SK-N-MC (cell line): ENCODE measurements around the gene NUP62.
A peak's percentile ranks its signal among the peaks of the same experiment; 100 is the strongest.
"Not testable (repeated sequence)": the region's sequence is repeated elsewhere in the genome, so short reads cannot be mapped to it uniquely, and the experiment has no call there.

Source experiments
- DNase-seq: peaks from one replicate; pipeline ENCODE4 v3.0.0-alpha.2; 2011; ENCODE audit warnings: low read depth, low spot score
- H3K27ac ChIP-seq: fragments of 200-600 bp; sonication (generic); 2 replicates; pipeline ENCODE4 v1.5.1; 2016; ENCODE audit warnings: mixed run types
- H3K36me3 ChIP-seq: fragments of 200-600 bp; sonication (generic); 2 replicates; pipeline ENCODE4 v1.6.1; 2017; ENCODE audit warnings: antibody characterized with exemption, low read length, mixed read lengths; ENCODE audit not compliant: insufficient read depth
- H3K4me3 ChIP-seq: fragments of 200-600 bp; sonication (generic); 2 replicates; pipeline ENCODE4 v1.5.1; 2016
- H3K9ac ChIP-seq: fragments of 200-600 bp; sonication (generic); 2 replicates; pipeline ENCODE4 v1.8.0; 2017; ENCODE audit warnings: mixed run types, mixed read lengths; ENCODE audit not compliant: insufficient read length
- H3K9me3 ChIP-seq: fragments of 200-600 bp; sonication (generic); 2 replicates; pipeline ENCODE4 v1.6.1; 2017; ENCODE audit warnings: low read depth, mild to moderate bottlenecking, antibody characterized with exemption, low read length, moderate library complexity, mixed read lengths
- EZH2 ChIP-seq: fragments of 200-600 bp; sonication (generic); IDR thresholded peaks from one replicate; pipeline ENCODE4 v1.6.1; 2017; ENCODE audit warnings: antibody characterized with exemption
- FOXP2 ChIP-seq: optimal IDR thresholded peaks from 2 replicates; pipeline ENCODE3; 2011; ENCODE audit warnings: mild to moderate bottlenecking, moderate library complexity; ENCODE audit not compliant: insufficient read depth; ENCODE audit errors: extremely low read length, control extremely low read depth
- POLR2AphosphoS5 ChIP-seq: IDR thresholded peaks from 2 replicates; pipeline ENCODE4 v1.6.1; 2012; ENCODE audit warnings: mild to moderate bottlenecking, low read depth, low read length, borderline replicate concordance

Gene NUP62

DNA sequence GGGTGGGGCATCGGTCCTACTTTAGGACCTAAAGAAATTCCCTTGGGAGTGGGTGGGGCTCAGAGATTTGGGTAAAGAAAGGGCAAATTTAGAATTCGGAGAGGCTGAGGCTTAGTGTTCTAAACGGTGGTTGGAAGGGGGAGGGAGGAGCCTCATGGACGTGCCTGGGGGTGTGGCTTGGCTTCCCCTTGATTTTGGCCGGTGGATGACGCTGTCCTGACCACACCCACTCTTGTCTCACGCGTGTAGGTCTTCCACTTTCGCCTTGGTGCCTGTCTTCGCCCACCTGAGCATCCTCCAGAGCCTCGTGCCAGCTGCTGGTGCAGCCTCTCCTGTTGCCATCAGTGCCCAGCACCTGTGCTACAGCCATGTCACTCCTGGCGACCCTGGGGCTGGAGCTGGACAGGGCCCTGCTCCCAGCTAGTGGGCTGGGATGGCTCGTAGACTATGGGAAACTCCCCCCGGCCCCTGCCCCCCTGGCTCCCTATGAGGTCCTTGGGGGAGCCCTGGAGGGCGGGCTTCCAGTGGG is 1.2 kb upstream of the NUP62 start:
- no peak for DNase-seq
- Histone ChIP-seq H3K4me3 (peak overlapping the region; percentile 94), H3K36me3 (peaks cover 69% of the 10 kb centered on the region), H3K27ac (peak overlapping the region; percentile 99), H3K9me3 (no peaks in the 10 kb centered on the region), H3K9ac (peak overlapping the region; percentile 100)
- TF ChIP-seq POLR2AphosphoS5 (no peak), FOXP2 (no peak), EZH2 (no peak)

GRCh38 chr19:49929611-49930482 is 543 bp upstream of the NUP62 start:
- Histone ChIP-seq H3K9me3 (no peaks in the 10 kb centered on the region), H3K9ac (peak overlapping the region; percentile 100), H3K4me3 (peak overlapping the region; percentile 94), H3K36me3 (peaks cover 76% of the 10 kb centered on the region), H3K27ac (peak overlapping the region; percentile 99)
- peak; percentile 92 for TF ChIP-seq POLR2AphosphoS5
- no peak for TF ChIP-seq EZH2
- peak; percentile 97 for DNase-seq

DNA sequence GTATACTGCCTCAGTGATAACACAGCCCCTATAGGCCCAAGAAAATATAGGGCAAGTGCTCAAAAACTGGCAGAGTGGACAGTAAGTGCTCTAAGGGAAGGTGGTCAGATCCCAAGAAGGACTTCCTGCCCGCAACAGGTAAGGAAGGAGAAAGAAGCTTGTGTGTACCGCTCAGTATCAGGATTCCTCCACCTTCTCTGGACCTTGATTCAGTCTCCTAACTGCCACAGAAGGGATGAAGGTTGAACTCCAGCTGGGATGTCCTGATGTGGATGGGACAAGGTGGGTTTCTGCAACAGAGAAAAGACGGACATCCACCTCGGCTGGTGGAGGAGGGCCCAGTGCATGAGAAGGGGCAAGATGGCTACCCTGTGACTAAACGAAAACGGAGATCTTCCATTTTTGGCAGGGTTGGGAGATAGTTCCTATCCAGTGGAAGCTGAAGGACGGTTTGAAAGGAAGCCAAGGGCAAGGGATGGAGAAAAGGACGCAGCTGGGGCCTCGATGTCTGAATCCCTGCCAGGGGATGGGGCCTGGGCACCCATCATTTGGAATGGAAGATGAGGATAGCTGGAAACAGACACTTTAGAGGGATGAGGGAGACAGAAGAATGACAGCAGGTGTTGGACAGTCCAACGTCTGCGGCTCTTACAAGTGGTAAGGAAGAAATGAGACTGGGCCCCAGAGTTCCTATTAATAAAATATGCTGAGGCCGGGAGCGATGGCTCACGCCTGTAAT is 1.6 kb downstream of the NUP62 start:
- Histone ChIP-seq H3K4me3 (peak overlapping the region; percentile 94), H3K27ac (peak overlapping the region; percentile 99), H3K9me3 (no peaks in the 10 kb centered on the region), H3K9ac (peak overlapping the region; percentile 100), H3K36me3 (peaks cover 88% of the 10 kb centered on the region)
- TF ChIP-seq FOXP2 (no peak), POLR2AphosphoS5 (peak; percentile 12; the same call in 1 of the 2 replicates)
- no peak for DNase-seq

DNA sequence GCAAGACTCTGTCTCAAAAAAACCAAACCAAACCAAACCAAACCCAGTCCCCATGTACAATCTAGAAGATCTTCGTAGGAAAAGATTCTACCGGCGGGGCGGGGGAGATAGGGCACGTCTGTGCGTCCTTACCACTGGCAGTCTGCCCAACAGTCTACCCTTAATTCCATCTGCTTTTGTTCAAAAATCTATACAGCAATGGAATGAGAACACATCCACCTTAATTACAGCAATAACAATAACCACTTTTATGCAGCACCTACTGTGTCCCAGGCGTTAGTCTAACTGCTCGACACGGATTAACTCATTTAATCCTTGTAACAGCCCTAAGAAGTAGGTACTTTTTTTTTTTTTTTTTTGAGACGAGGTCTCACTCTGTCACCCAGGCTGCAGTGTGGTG is 2.8 kb downstream of the NUP62 start:
- Histone ChIP-seq H3K27ac (no peak overlapping the region), H3K4me3 (no peak overlapping the region)
- no peak for TF ChIP-seq EZH2
- no peak for TF ChIP-seq POLR2AphosphoS5
- TF ChIP-seq FOXP2, result no peak

GRCh38 chr19:49925486-49925885 is 3.8 kb downstream of the NUP62 start:
- Histone ChIP-seq H3K9ac (no peak overlapping the region), H3K4me3 (no peak overlapping the region), H3K27ac (peak overlapping the region; percentile 95; the same call in 1 of the 2 replicates), H3K9me3 (no peaks in the 10 kb centered on the region), H3K36me3 (peaks cover 89% of the 10 kb centered on the region)
- no peak for DNase-seq
- TF ChIP-seq FOXP2, result no peak
- TF ChIP-seq EZH2, result no peak
- no peak for TF ChIP-seq POLR2AphosphoS5

More for the DNA sequence above, 2.8 kb downstream of the NUP62 start:
- no peak for DNase-seq
- Histone ChIP-seq H3K9me3 (no peaks in the 10 kb centered on the region), H3K9ac (no peak overlapping the region), H3K36me3 (peaks cover 89% of the 10 kb centered on the region)

GRCh38 chr19:49924881-49925210 is 4.5 kb downstream of the NUP62 start:
- Histone ChIP-seq H3K4me3 (peak overlapping the region; percentile 44), H3K36me3 (peaks cover 86% of the 10 kb centered on the region), H3K27ac (peak overlapping the region; percentile 95)

DNA sequence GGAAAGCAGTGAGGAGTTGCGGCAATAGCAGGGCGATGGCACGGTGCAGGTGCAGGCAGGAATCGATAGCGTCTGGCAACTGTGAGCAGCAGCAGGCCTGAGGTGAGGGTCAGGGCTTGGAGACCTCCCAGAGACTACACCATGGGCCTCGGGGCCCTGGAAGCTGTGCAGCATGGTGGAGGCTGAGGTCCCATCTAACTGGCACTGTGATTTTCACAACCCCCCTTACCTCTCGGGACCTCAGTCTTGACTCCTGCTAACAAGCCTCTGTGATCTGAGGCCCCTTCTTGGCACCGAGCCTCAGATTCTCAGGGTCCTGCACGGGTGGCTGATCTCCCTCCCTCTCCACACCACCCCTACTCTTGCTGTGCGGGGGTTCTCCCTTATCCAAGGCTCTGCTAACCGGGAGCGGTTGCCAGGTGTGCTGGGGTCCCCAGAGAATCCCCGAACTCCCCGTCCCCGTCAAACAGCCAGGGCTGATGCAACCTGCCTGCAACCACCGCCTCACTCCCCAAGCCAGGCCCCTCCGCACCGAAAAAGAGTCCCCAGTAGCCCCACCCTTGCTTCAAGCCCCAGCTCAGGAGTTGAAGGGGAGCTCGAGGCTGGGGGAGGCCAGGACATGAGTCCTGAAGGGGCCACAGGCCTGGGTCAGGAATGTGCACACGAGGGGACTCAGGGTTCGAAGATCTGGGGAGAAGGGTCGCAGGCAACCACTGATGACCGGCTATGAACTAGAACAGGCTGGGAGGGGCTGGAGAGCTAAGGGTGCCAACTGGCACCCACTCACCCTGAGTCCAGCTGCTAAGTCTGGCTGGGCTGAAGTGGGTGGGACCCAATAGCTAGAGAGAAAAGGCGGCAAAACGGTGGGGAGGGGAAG is 5.1 kb downstream of the NUP62 start:
- TF ChIP-seq FOXP2 (no peak), EZH2 (no peak), POLR2AphosphoS5 (no peak; the same call in 1 of the 2 replicates)
- peak overlapping the region; percentile 95 for H3K27ac ChIP-seq
- peak overlapping the region; percentile 68 for H3K9ac ChIP-seq
- no peak for DNase-seq
- peaks cover 81% of the 10 kb centered on the region for H3K36me3 ChIP-seq
- no peaks in the 10 kb centered on the region for H3K9me3 ChIP-seq
- peak overlapping the region; percentile 44 for H3K4me3 ChIP-seq

More at GRCh38 chr19:49924881-49925210, 4.5 kb downstream of the NUP62 start:
- H3K9me3 ChIP-seq, DNase-seq: not testable (repeated sequence)
- H3K9ac ChIP-seq, result peak overlapping the region; percentile 68
